Ascending aorta (tissue), 2 donors: ENCODE data around the gene INPPL1. TPM values are rescaled to one million over a fixed set of nuclear protein-coding genes. Genes with fewer than 3 reads are reported as not detected.
A peak's percentile ranks its signal among the peaks of the same experiment; 100 is the strongest.

ENCODE experiments used
- DNase-seq, 2 donors: peaks; one replicate each; pipeline ENCODE4 v3.0.0-alpha.2; 2019; ENCODE audit warnings: low spot score in 2 of 2
- H3K27ac ChIP-seq, 2 donors: fragments of 200-600 bp; sonication (generic); one replicate each; pipeline ENCODE4 v1.5.1; 2016 to 2017; ENCODE audit warnings: mild to moderate bottlenecking in 1 of 2
- H3K27me3 ChIP-seq: fragments of 200-600 bp; sonication (generic); one replicate; pipeline ENCODE4 v1.5.1; 2017
- H3K36me3 ChIP-seq, 2 donors: fragments of 200-600 bp; sonication (generic); one replicate each; pipeline ENCODE4 v1.5.1; 2016
- H3K4me1 ChIP-seq, 2 donors: fragments of 200-600 bp; sonication (generic); one replicate each; pipeline ENCODE4 v1.5.1; 2016 to 2017; ENCODE audit warnings: mild to moderate bottlenecking in 1 of 2
- H3K4me3 ChIP-seq, 2 donors: fragments of 200-600 bp; sonication (generic); one replicate each; pipeline ENCODE4 v1.5.1; 2016 to 2017; ENCODE audit warnings: mild to moderate bottlenecking in 1 of 2
- H3K9me3 ChIP-seq, 2 donors: fragments of 200-600 bp; sonication (generic); one replicate each; pipeline ENCODE4 v1.5.1; 2016
- intact Hi-C: fragments of 100-400 bp; cut with DNase I; formaldehyde crosslinking; loops from one replicate; pipeline ENCODE4 v1.15.1; 2023
- total RNA-seq: library from RNA; depleted of rRNA; stranded (reverse); fragments of >200 nt; gene quantifications from one replicate; pipeline ENCODE4 v1.1.0, GENCODE V29; 2016
- TF ChIP-seq, protein P1 (sequence below), 3 experiments: fragments of 200-600 bp in 2 of 3; fragments of 450-650 bp in 1 of 3; sonication (generic) in 2 of 3; IDR thresholded peaks; one replicate each; pipeline ENCODE4 v1.5.1; 2016 to 2019; ENCODE audit warnings: antibody characterized with exemption in 3 of 3, mild to moderate bottlenecking in 1 of 3, moderate library complexity in 1 of 3

INPPL1 gene
- total RNA-seq, 1 donor from 2014 or later = 76.0 TPM

DNA sequence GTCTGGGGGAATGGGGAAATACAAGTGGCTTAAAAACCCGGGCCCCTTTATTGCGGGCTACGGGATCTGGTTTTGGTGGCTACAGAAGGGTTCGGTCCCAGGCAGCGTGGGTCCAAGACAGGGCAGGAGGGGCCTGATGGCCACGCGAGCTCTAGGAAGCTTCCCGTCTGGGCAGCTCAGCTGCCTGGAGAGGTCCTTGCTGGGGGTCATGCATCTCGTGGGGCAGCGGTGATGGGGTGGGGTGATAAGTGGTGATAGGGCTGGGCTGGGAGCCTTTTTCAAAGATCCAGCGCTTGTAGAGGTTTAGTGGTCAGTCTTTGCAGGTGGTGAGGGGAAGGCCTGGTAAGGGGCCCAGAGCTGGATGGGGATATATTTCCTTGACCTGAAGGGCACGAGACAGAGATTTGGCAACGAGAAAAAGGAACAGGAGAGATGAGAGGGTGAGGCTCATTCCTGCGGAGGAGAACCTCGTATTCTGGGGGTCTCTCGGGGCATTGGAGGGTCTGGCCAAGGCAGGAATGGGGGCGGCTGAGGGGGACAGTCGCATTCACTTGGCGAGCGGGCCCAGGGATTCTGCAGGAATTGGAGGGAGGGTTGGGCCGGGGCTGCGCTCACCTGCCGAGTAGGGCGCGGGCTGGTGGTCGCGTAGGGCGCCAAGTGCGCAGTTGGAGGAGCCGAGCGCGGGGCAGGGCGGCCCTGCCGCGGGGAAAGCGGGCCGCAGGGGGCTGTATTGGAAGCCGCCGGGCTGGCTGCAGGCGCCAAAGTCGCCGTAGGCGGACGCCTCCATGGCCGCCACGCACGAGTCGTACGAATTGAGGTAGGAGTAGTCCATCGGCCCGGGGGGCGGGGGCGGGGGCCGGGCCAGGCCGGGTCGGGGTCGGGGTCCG lies 18.8 kb downstream of the INPPL1 start:
- H3K9me3 ChIP-seq = no peaks in the 10 kb centered on the region
- no peaks in the 10 kb centered on the region for H3K36me3 ChIP-seq
- peak overlapping the region; percentile 27 to 33 for H3K4me3 ChIP-seq
- DNase-seq = no peak
- peaks cover 7 to 22% of the 10 kb centered on the region in 2 donors for H3K4me1 ChIP-seq
- H3K27me3 ChIP-seq = peaks cover 25% of the 10 kb centered on the region
- intact Hi-C loops = no loop called here
- no peak overlapping the region for H3K27ac ChIP-seq
- TF ChIP-seq, protein P1, sequence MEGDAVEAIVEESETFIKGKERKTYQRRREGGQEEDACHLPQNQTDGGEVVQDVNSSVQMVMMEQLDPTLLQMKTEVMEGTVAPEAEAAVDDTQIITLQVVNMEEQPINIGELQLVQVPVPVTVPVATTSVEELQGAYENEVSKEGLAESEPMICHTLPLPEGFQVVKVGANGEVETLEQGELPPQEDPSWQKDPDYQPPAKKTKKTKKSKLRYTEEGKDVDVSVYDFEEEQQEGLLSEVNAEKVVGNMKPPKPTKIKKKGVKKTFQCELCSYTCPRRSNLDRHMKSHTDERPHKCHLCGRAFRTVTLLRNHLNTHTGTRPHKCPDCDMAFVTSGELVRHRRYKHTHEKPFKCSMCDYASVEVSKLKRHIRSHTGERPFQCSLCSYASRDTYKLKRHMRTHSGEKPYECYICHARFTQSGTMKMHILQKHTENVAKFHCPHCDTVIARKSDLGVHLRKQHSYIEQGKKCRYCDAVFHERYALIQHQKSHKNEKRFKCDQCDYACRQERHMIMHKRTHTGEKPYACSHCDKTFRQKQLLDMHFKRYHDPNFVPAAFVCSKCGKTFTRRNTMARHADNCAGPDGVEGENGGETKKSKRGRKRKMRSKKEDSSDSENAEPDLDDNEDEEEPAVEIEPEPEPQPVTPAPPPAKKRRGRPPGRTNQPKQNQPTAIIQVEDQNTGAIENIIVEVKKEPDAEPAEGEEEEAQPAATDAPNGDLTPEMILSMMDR (IDR thresholded peaks at IDR 0.05) = no peak

DNA sequence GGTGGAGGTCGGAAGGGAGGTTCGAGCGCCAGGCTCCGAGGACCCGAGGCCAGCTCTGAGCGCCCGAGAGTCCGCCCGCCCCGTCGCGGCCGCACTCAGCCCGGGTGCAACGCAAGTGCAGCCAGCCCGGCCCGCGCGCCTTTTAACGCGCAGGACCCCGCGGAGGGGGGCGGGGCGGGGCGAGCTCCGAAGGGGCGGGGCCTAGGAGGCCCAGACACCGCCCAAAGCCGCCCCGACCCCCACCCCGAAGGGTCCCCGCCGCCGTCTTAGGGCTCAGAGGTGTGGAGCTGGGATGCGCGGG lies 19.4 kb downstream of the INPPL1 start, which contains the start of gene PHOX2A:
TSS of gene PHOX2A (minus strand) at position 117 of the 301 bp plus-strand sequence. CDS start 172 bp downstream, outside the sequence.
- DNase-seq = no peak
- Histone ChIP-seq H3K4me1 (peaks cover 7 to 21% of the 10 kb centered on the region in 2 donors), H3K36me3 (no peaks in the 10 kb centered on the region), H3K27me3 (peaks cover 25% of the 10 kb centered on the region), H3K4me3 (peak within 1 kb of the TSS; percentile 27 to 33), H3K27ac (no peak within 1 kb of the TSS), H3K9me3 (no peaks in the 10 kb centered on the region)
- intact Hi-C loops = no loop called here
- TF ChIP-seq, protein P1 (IDR thresholded peaks at IDR 0.05) = no peak

DNA sequence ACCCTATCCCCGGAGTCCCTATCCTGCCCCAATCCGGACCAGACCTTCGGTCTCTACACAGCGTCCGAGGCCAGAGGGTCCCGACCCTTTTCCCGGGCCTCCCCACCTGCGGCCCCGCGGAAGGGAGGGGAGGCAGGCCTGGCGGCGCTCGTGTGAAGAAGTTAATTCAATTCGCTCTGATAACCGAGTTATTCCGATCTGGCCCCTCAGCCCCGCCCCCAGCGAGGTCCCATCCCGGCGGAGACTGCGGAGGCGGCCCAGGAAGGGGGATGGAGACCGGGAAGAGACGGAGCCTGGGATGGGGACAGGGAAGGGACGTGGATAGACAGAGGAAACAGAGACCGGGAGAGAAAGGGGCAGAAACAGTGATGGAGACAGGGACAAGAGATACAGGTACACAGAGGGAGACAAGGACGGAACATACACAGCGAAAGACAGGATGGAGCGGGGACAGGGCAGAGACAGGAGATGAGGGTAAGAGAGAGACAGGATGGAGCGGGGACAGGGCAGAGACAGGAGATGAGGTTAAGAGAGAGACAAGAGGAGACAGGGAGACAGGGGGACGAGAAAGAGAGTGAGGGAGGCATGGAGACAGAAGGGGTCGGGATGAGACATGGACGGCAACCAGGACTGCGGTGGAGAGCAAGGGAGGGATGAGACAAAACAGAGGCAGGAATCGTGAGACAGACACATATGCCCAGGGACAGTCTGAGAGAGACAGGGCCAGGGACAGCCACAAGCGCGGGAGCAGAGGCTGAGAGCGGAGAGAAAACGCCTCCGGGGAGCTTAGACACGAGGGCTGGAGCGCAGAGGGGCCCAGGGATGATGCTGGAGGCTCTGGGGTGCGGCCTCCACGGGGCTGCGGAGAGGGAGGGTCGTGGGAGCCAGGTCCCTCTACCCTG lies 20.0 kb downstream of the INPPL1 start:
- Histone ChIP-seq H3K27me3 (peaks cover 25% of the 10 kb centered on the region), H3K9me3 (no peaks in the 10 kb centered on the region), H3K4me3 (peak overlapping the region; percentile 27 to 33), H3K27ac (no peak overlapping the region), H3K36me3 (no peaks in the 10 kb centered on the region), H3K4me1 (peaks cover 7 to 15% of the 10 kb centered on the region in 2 donors)
- peak in 1 of 2 donors; percentile 52 for DNase-seq
- intact Hi-C loops = no loop called here
- TF ChIP-seq, protein P1 (IDR thresholded peaks at IDR 0.05) = no peak

DNA sequence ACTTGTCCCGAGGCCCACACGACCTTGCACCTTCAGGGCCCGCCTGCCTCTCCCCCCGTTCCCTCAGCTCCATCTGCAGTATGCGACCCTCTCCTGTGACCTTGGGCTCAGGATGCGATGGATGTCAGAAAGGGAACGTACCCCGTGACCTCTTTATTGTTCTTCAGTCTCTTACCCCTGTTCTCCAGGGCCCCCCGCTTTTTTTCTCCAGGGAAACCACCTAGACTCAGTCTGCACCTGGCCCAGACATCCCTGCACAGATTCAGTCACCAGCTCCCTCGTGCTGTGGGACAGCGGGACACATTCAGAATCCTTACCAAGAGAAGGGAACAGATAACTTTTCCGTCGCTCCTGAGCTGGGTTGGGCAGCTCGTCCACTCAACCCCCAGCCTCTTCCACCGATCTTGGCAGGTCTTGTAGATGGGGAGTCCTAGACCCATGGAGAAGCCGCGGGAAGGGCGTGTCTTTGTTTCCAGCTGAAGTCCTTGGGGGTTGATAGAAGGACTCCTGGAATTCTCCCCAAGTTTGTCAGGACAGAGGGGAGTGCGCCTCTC lies 20.8 kb downstream of the INPPL1 start:
- Histone ChIP-seq H3K4me1 (peaks cover 6 to 11% of the 10 kb centered on the region in 2 donors), H3K27ac (no peak overlapping the region), H3K4me3 (no peak overlapping the region), H3K27me3 (peaks cover 25% of the 10 kb centered on the region), H3K36me3 (no peaks in the 10 kb centered on the region), H3K9me3 (no peaks in the 10 kb centered on the region)
- TF ChIP-seq, protein P1 (IDR thresholded peaks at IDR 0.05) = no peak
- peak in 1 of 2 donors; percentile 56 for DNase-seq
- intact Hi-C loops = no loop called here

DNA sequence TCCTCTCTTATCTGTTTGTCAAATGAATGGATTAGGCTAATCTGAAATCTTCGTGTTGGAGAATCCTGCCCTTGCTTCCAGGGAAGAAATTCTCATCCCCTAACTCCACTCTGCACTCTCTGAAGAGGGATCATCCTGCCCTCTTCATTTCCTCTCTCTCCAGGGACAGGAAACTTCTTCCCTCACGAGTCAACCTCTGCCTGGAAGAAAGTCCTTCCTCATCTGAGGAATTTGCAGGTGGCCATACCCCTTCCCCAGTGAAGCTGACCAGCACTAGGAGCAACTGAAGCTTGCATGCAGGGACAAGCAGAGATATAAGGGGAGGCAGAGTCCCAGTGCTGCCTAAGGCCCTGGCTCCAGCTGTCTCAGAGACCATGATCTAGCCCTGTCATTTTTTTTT lies 23.0 kb downstream of the INPPL1 start:
- H3K27ac ChIP-seq = no peak overlapping the region
- no peak overlapping the region for H3K4me3 ChIP-seq
- no peak for DNase-seq
- TF ChIP-seq, protein P1 (IDR thresholded peaks at IDR 0.05) = no peak
- peaks cover 0 to 4% of the 10 kb centered on the region in 2 donors for H3K4me1 ChIP-seq
- intact Hi-C loops = no loop called here
- no peaks in the 10 kb centered on the region for H3K9me3 ChIP-seq
- H3K27me3 ChIP-seq = peaks cover 22% of the 10 kb centered on the region
- H3K36me3 ChIP-seq = no peaks in the 10 kb centered on the region
